Peyer's patch (tissue), 4 donors: ENCODE results near the gene TMEM184C.

Experiments used
- CTCF ChIP-seq, 6 experiments: fragments of 450-650 bp in 4 of 6; fragments of 200-600 bp in 2 of 6; sonication (generic) in 1 of 6; IDR thresholded peaks; one replicate each; pipeline ENCODE4 v1.5.1; 2017 to 2019; ENCODE audit warnings: antibody characterized with exemption in 6 of 6, mild to moderate bottlenecking in 3 of 6, moderate library complexity in 1 of 6
- POLR2A ChIP-seq, 2 donors: fragments of 450-650 bp; IDR thresholded peaks; one replicate each; pipeline ENCODE4 v1.5.1; 2017; ENCODE audit warnings: antibody characterized with exemption in 2 of 2, mild to moderate bottlenecking in 2 of 2, moderate library complexity in 2 of 2

DNA sequence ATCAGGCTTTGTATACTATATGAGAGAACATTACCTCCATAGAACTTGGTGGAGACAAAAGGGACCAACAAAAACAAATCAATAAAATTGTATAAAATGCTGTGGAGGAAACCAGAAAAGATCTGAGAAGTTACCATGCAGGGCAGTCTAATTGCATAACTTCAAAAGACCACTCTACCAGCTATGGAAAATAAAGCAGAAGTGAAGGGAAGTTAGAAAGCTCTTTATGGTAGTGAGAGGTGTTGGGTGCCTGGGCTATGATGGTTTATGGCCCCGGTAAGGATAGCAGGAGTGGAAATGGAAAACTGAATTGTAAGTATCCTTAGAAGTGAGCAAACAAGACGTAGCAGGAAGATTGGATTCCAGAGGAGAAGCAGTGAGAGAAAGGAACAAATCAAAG lies 3.1 kb downstream of the TMEM184C start:
- TF ChIP-seq CTCF (IDR thresholded peaks at IDR 0.05) = no peak
- TF ChIP-seq POLR2A (IDR thresholded peaks at IDR 0.05) = no peak
